Mesothelial cell of epicardium (in vitro differentiated cells): ENCODE measurements around the gene ARPIN. TPM values are rescaled to one million over a fixed set of nuclear protein-coding genes. Genes with fewer than 3 reads are reported as not detected.
"Not testable (repeated sequence)": the region's sequence is repeated elsewhere in the genome, so short reads cannot be mapped to it uniquely, and the experiment has no call there.

Experiments
- DNase-seq, 2 experiments: peaks; one replicate each; pipeline ENCODE4 v3.0.0; 2021; ENCODE audit warnings: low spot score in 2 of 2; ENCODE audit not compliant: unreplicated experiment in 2 of 2
- H3K27ac Mint-ChIP-seq: 2 replicates; pipeline ENCODE4 v1.8.0; 2021; ENCODE audit warnings: mixed read lengths
- H3K27me3 Mint-ChIP-seq: 2 replicates; pipeline ENCODE4 v1.8.0; 2021; ENCODE audit warnings: low read depth, mixed read lengths
- H3K36me3 Mint-ChIP-seq: 2 replicates; pipeline ENCODE4 v1.8.0; 2021; ENCODE audit warnings: mixed read lengths
- H3K4me1 Mint-ChIP-seq: 2 replicates; pipeline ENCODE4 v1.8.0; 2021; ENCODE audit warnings: mixed read lengths
- H3K4me3 Mint-ChIP-seq: 2 replicates; pipeline ENCODE4 v1.8.0; 2021; ENCODE audit warnings: mild to moderate bottlenecking, moderate library complexity, mixed read lengths
- H3K9me3 Mint-ChIP-seq: 2 replicates; pipeline ENCODE4 v1.8.0; 2021; ENCODE audit warnings: mixed read lengths
- total RNA-seq: library from RNA; stranded (reverse); gene quantifications from 3 replicates; pipeline ENCODE4 v1.2.1, GENCODE V29; 2021
- TF ChIP-seq, protein P1 (sequence below): fragments of 200-600 bp; sonication (generic); IDR thresholded peaks from one replicate; pipeline ENCODE4 v1.5.0; 2021; ENCODE audit warnings: antibody characterized with exemption; ENCODE audit not compliant: unreplicated experiment

Gene ARPIN
- total RNA-seq, 1 donor from 2014 or later = 26.4 TPM

DNA sequence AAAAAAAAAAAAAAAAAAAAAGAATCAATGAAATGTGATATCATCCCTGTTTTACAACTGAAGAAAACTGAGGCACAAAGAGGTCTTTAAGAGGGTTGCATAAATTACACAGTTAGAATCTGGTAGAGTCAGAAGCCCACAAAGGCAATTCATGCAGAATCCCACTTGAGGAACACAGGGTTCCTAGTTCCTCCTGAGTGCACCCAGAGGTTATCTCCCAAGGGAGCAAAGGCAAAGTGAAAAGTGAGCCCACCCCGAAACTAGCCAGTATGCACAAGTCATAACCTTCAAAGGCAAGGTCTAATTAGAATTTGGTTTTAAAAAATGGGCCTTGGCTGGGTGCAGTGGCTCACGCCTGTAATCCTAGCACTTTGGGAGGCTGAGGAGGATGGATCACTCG is 56.8 kb downstream of the ARPIN start:
- TF ChIP-seq, protein P1, sequence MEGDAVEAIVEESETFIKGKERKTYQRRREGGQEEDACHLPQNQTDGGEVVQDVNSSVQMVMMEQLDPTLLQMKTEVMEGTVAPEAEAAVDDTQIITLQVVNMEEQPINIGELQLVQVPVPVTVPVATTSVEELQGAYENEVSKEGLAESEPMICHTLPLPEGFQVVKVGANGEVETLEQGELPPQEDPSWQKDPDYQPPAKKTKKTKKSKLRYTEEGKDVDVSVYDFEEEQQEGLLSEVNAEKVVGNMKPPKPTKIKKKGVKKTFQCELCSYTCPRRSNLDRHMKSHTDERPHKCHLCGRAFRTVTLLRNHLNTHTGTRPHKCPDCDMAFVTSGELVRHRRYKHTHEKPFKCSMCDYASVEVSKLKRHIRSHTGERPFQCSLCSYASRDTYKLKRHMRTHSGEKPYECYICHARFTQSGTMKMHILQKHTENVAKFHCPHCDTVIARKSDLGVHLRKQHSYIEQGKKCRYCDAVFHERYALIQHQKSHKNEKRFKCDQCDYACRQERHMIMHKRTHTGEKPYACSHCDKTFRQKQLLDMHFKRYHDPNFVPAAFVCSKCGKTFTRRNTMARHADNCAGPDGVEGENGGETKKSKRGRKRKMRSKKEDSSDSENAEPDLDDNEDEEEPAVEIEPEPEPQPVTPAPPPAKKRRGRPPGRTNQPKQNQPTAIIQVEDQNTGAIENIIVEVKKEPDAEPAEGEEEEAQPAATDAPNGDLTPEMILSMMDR = no peak
- peaks cover 3% of the 10 kb centered on the region for H3K9me3 Mint-ChIP-seq
- H3K4me1 Mint-ChIP-seq = peaks cover 2% of the 10 kb centered on the region
- no peaks in the 10 kb centered on the region for H3K27me3 Mint-ChIP-seq
- no peak overlapping the region for H3K27ac Mint-ChIP-seq
- H3K36me3 Mint-ChIP-seq = peaks cover 37% of the 10 kb centered on the region
- no peak overlapping the region for H3K4me3 Mint-ChIP-seq
- DNase-seq = no peak

DNA sequence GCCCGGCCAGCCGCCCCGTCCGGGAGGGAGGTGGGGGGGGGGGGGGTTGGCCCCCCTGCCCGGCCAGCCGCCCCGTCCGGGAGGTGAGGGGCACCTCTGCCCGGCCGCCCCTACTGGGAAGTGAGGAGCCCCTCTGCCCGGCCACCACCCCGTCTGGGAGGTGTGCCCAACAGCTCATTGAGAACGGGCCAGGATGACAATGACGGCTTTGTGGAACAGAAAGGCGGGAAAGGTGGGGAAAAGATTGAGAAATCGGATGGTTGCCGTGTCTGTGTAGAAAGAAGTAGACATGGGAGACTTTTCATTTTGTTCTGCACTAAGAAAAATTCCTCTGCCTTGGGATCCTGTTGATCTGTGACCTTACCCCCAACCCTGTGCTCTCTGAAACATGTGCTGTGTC is 57.9 kb downstream of the ARPIN start:
- not testable (repeated sequence) for DNase-seq, H3K27me3 Mint-ChIP-seq, H3K9me3 Mint-ChIP-seq, H3K4me3 Mint-ChIP-seq, H3K4me1 Mint-ChIP-seq, H3K27ac Mint-ChIP-seq
- H3K36me3 Mint-ChIP-seq = peaks cover 39% of the 10 kb centered on the region

DNA sequence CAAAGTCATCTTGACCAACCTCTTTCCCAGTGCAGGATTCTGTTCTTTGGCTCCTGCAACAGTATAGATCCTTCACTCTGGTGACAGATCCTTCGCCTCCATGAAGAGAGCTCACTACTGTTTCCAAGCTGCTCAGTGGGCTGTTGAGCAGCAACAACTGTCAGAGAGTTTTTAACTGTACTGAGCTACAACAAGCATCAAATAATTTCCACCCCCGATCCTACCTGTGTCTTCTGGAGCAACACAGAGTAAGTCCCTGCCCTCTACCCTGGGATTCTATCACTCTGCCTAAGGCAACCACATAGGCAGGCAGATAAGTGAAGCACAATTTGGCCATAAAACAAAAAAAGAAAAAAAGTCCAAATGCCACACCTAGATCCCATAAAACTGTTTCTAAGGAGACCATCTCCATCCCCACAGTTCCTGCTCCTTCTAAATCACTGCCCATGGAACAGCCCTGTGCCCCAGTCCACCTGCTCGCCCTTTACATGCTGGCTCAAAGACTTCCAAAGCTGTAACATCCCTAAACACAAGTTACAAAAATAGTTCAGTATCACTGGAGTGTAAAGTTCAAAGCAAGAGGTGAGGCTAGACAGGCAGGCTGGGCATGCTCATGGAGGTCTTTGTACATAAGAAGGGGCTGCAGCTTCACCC is 60.3 kb downstream of the ARPIN start:
- H3K36me3 Mint-ChIP-seq = peaks cover 47% of the 10 kb centered on the region
- TF ChIP-seq, protein P1 = no peak
- H3K4me3 Mint-ChIP-seq = no peak overlapping the region
- no peak for DNase-seq
- H3K4me1 Mint-ChIP-seq = no peaks in the 10 kb centered on the region
- peaks cover 3% of the 10 kb centered on the region for H3K9me3 Mint-ChIP-seq
- H3K27ac Mint-ChIP-seq = no peak overlapping the region
- H3K27me3 Mint-ChIP-seq = no peaks in the 10 kb centered on the region

DNA sequence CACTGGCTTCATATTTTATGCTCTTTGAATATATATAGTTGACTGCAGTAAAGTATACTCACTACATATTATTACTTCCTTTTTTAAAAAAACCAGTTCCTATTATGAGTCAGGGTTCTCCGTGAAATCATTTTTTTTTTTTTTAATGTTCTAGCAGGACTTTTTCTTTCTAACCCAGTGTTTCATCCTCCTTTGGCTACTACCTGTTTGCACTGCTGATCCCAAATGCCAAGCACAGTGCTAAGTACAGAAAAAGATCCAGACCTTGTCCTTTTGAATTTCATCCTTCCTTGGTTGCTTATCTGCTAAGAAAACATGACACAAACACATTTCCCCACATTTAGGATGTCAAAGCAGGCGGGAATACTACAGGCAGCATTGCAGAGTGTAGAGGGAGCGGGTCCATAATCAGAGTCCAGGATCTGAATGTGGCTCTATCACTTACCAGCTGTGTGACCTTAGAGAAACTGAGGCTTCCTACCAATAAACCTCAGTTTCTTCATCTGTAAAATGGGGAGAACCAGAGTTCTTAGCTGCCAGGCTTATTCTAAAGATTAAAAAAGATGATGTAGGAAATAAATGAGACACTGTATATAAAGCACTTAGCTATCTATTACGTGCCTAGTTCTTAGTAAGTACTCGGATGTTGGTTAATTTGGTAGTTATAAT is 60.9 kb downstream of the ARPIN start:
- Mint-ChIP-seq H3K9me3 (peaks cover 3% of the 10 kb centered on the region), H3K4me1 (no peaks in the 10 kb centered on the region), H3K4me3 (no peak overlapping the region), H3K36me3 (peaks cover 45% of the 10 kb centered on the region), H3K27ac (no peak overlapping the region), H3K27me3 (no peaks in the 10 kb centered on the region)
- no peak for DNase-seq
- TF ChIP-seq, protein P1 = no peak

- TF ChIP-seq, protein P1 = no peak
- no peaks in the 10 kb centered on the region for H3K9me3 Mint-ChIP-seq
- H3K27me3 Mint-ChIP-seq = no peaks in the 10 kb centered on the region
- no peak overlapping the region for H3K27ac Mint-ChIP-seq
- H3K4me1 Mint-ChIP-seq = peaks cover 15% of the 10 kb centered on the region
- no peak overlapping the region for H3K4me3 Mint-ChIP-seq
- H3K36me3 Mint-ChIP-seq = peaks cover 39% of the 10 kb centered on the region
- no peak for DNase-seq
Measured at GRCh38 chr15:89848970-89849292, 63.8 kb downstream of the ARPIN start.

GRCh38 chr15:89847101-89847500 is 65.7 kb downstream of the ARPIN start:
- peaks cover 32% of the 10 kb centered on the region for H3K36me3 Mint-ChIP-seq
- no peak overlapping the region for H3K4me3 Mint-ChIP-seq
- H3K27ac Mint-ChIP-seq = peak overlapping the region; percentile 66
- no peak for DNase-seq
- no peaks in the 10 kb centered on the region for H3K9me3 Mint-ChIP-seq
- peaks cover 15% of the 10 kb centered on the region for H3K4me1 Mint-ChIP-seq
- TF ChIP-seq, protein P1 = no peak
- no peaks in the 10 kb centered on the region for H3K27me3 Mint-ChIP-seq
